H1 (cell line): Measurements from ENCODE around the gene DISP1. TPM values are rescaled to one million over a fixed set of nuclear protein-coding genes. Genes with fewer than 3 reads are reported as not detected.

Experiments
- CTCF ChIA-PET: fragments of 300-600 bp; sonication (Branson Sonifier 250); formaldehyde crosslinking; loops from one replicate; lab custom pipeline; 2021; ENCODE audit not compliant: partially characterized antibody; lab: Charles Lee
- POLR2A ChIA-PET: fragments of 300-600 bp; sonication (Branson Sonifier 250); formaldehyde crosslinking; loops from one replicate; lab custom pipeline; 2021; ENCODE audit warnings: inconsistent platforms; ENCODE audit not compliant: partially characterized antibody; lab: Charles Lee
- DNase-seq, 2 experiments: peaks; one replicate each; pipeline versions ENCODE4 v3.0.0 to v3.0.0-alpha.2; 2010 to 2022; ENCODE audit warnings: low spot score in 2 of 2, low read depth in 1 of 2, mixed read lengths in 1 of 2
- FAIRE-seq: peaks from 2 replicates; lab custom pipeline; 2011; peaks lifted over from hg19 to GRCh38; lab: Jason Lieb, UNC
- H2AFZ ChIP-seq: 2 replicates; pipeline ENCODE4 v1.8.1; 2012; ENCODE audit warnings: low read length, inconsistent platforms
- H2AK5ac ChIP-seq: 2 replicates; pipeline ENCODE4 v1.6.1; 2013; ENCODE audit warnings: low read depth, low read length
- H2BK120ac ChIP-seq: replicated peaks from 2 replicates; pipeline ENCODE3; 2013; ENCODE audit warnings: low read depth, low read length, inconsistent platforms
- H2BK12ac ChIP-seq: 2 replicates; pipeline ENCODE4 v1.6.1; 2013; ENCODE audit warnings: low read depth, low read length
- H2BK15ac ChIP-seq: 2 replicates; pipeline ENCODE4 v1.6.1; 2013; ENCODE audit warnings: low read length
- H2BK20ac ChIP-seq: 2 replicates; pipeline ENCODE4 v1.6.1; 2013; ENCODE audit warnings: low read length
- H2BK5ac ChIP-seq: 2 replicates; pipeline ENCODE4 v1.6.1; 2013; ENCODE audit warnings: low read depth, low read length
- H3K14ac ChIP-seq: 2 replicates; pipeline ENCODE4 v1.6.1; 2013; ENCODE audit warnings: inconsistent platforms; ENCODE audit not compliant: insufficient read length
- H3K18ac ChIP-seq: 2 replicates; pipeline ENCODE4 v1.6.1; 2013; ENCODE audit warnings: low read length; ENCODE audit errors: extremely low read depth
- H3K23ac ChIP-seq: 2 replicates; pipeline ENCODE4 v1.6.1; 2013; ENCODE audit warnings: inconsistent platforms; ENCODE audit not compliant: insufficient read length
- H3K23me2 ChIP-seq: 2 replicates; pipeline ENCODE4 v1.6.1; 2013; ENCODE audit warnings: low read depth, low read length
- H3K27ac ChIP-seq: 2 replicates; pipeline ENCODE4 v1.6.1; 2011; ENCODE audit warnings: low read depth, low read length, inconsistent platforms
- H3K27me3 ChIP-seq, 4 experiments: replicated peaks in 1 of 4; 1 replicate in 1 of 4; 2 replicates in 3 of 4; pipeline versions ENCODE4 v1.6.1 to v1.8.1; 2011 to 2013; ENCODE audit warnings: low read length in 3 of 4, mild to moderate bottlenecking in 3 of 4, inconsistent platforms in 2 of 4, mixed read lengths in 2 of 4, moderate library complexity in 1 of 4; ENCODE audit not compliant: control insufficient read depth in 3 of 4, insufficient read depth in 3 of 4; ENCODE audit errors: extremely low read depth in 1 of 4
- H3K36me3 ChIP-seq, 4 experiments: 2 replicates each; pipeline versions ENCODE4 v1.6.1 to v1.8.1; 2011 to 2013; ENCODE audit warnings: mild to moderate bottlenecking in 4 of 4, low read length in 3 of 4, moderate library complexity in 2 of 4, control low read depth in 1 of 4, inconsistent platforms in 1 of 4; ENCODE audit not compliant: insufficient read depth in 4 of 4, control insufficient read depth in 2 of 4
- H3K4ac ChIP-seq: replicated peaks from 2 replicates; pipeline ENCODE3; 2013; ENCODE audit warnings: low read length, low read depth, mixed read lengths, inconsistent platforms; ENCODE audit not compliant: insufficient read length
- H3K4me1 ChIP-seq, 4 experiments: replicated peaks in 1 of 4; 1 replicate in 1 of 4; 2 replicates in 3 of 4; pipeline versions ENCODE4 v1.6.1 to v1.8.1; 2011 to 2013; ENCODE audit warnings: low read length in 3 of 4, inconsistent platforms in 2 of 4, mixed read lengths in 1 of 4; ENCODE audit not compliant: insufficient read depth in 4 of 4, control insufficient read depth in 3 of 4
- H3K4me2 ChIP-seq, 2 experiments: 2 replicates each; pipeline versions ENCODE4 v1.6.1 to v1.8.1; 2011 to 2013; ENCODE audit warnings: low read depth in 2 of 2, low read length in 2 of 2, control low read depth in 1 of 2, inconsistent platforms in 1 of 2, mild to moderate bottlenecking in 1 of 2; ENCODE audit not compliant: insufficient read depth in 1 of 2
- H3K4me3 ChIP-seq, 4 experiments: fragments of 200-600, 300-600 bp in 1 of 4; sonication (generic), shearing (Covaris generic), sonication (Bioruptor Twin) in 1 of 4; 2 replicates each; pipeline versions ENCODE4 v1.5.1 to v1.8.1; 2011 to 2016; ENCODE audit warnings: low read length in 4 of 4, low read depth in 3 of 4, control low read depth in 2 of 4, inconsistent platforms in 2 of 4, mild to moderate bottlenecking in 2 of 4, mixed read lengths in 1 of 4, moderate library complexity in 1 of 4; ENCODE audit not compliant: insufficient read depth in 2 of 4; ENCODE audit errors: extremely low read depth in 1 of 4
- H3K56ac ChIP-seq: replicated peaks from 2 replicates; pipeline ENCODE3; 2013; ENCODE audit warnings: low read depth, mild to moderate bottlenecking, mixed read lengths, low read length, inconsistent platforms; ENCODE audit not compliant: insufficient read length
- H3K79me1 ChIP-seq: 2 replicates; pipeline ENCODE4 v1.6.1; 2013; ENCODE audit warnings: low read depth, low read length, control low read depth
- H3K79me2 ChIP-seq, 2 experiments: 2 replicates each; pipeline versions ENCODE4 v1.6.1 to v1.8.1; 2012 to 2013; ENCODE audit warnings: low read length in 2 of 2, mild to moderate bottlenecking in 2 of 2, inconsistent platforms in 1 of 2; ENCODE audit not compliant: insufficient read depth in 2 of 2, control insufficient read depth in 1 of 2
- H3K9ac ChIP-seq, 4 experiments: replicated peaks in 1 of 4; 1 replicate in 1 of 4; 2 replicates in 3 of 4; pipeline versions ENCODE4 v1.6.1 to v1.8.1; 2011 to 2013; ENCODE audit warnings: low read depth in 3 of 4, low read length in 3 of 4, control low read depth in 2 of 4, mild to moderate bottlenecking in 2 of 4, moderate library complexity in 2 of 4, inconsistent platforms in 1 of 4; ENCODE audit errors: extremely low read depth in 1 of 4
- H3K9me3 ChIP-seq, 2 experiments: 2 replicates each; pipeline versions ENCODE4 v1.6.1 to v1.8.1; 2012 to 2013; ENCODE audit warnings: mild to moderate bottlenecking in 2 of 2, moderate library complexity in 2 of 2, control low read depth in 1 of 2, inconsistent platforms in 1 of 2, low read depth in 1 of 2, low read length in 1 of 2, mixed read lengths in 1 of 2; ENCODE audit not compliant: insufficient read depth in 2 of 2
- H4K20me1 ChIP-seq, 2 experiments: replicated peaks in 1 of 2; 2 replicates each; pipeline versions ENCODE3 to v1.8.1; 2011 to 2013; ENCODE audit warnings: inconsistent platforms in 2 of 2, low read length in 2 of 2, mild to moderate bottlenecking in 1 of 2; ENCODE audit not compliant: insufficient read depth in 2 of 2, control insufficient read depth in 1 of 2
- H4K5ac ChIP-seq: 2 replicates; pipeline ENCODE4 v1.6.1; 2013; ENCODE audit warnings: low read length, low read depth, mixed read lengths, inconsistent platforms; ENCODE audit not compliant: insufficient read length
- H4K8ac ChIP-seq: 2 replicates; pipeline ENCODE4 v1.8.0; 2013; ENCODE audit warnings: mild to moderate bottlenecking, moderate library complexity, low read length, inconsistent platforms; ENCODE audit not compliant: insufficient read depth; ENCODE audit errors: extremely low read depth
- H4K91ac ChIP-seq: replicated peaks from 2 replicates; pipeline ENCODE3; 2013; ENCODE audit warnings: low read length, mixed read lengths, inconsistent platforms; ENCODE audit not compliant: insufficient read length
- CTCF ChIP-seq, 3 experiments: IDR thresholded peaks; 1 replicate in 2 of 3; 2 replicates in 1 of 3; pipeline versions ENCODE4 v1.5.1 to v1.6.1; 2011; ENCODE audit warnings: low read length in 3 of 3, mild to moderate bottlenecking in 3 of 3, inconsistent platforms in 2 of 3, low read depth in 1 of 3, moderate library complexity in 1 of 3; ENCODE audit not compliant: insufficient read depth in 1 of 3; ENCODE audit errors: control extremely low read depth in 1 of 3
- EGR1 ChIP-seq: IDR thresholded peaks from 2 replicates; pipeline ENCODE4 v1.6.1; 2011; ENCODE audit warnings: low read depth, low read length, borderline replicate concordance
- HDAC2 ChIP-seq, 2 experiments: fragments of 300-600 bp in 1 of 2; sonication (generic) in 1 of 2; IDR thresholded peaks; 2 replicates each; pipeline ENCODE4 v1.6.1; 2011 to 2012; ENCODE audit warnings: low read depth in 2 of 2, low read length in 2 of 2, mild to moderate bottlenecking in 2 of 2, moderate library complexity in 2 of 2, borderline replicate concordance in 1 of 2, inconsistent platforms in 1 of 2
- KDM1A ChIP-seq: fragments of 200-600, 300-600 bp; sonication (generic); IDR thresholded peaks from 2 replicates; pipeline ENCODE4 v1.7.1; 2016; ENCODE audit warnings: mild to moderate bottlenecking, low read length, borderline replicate concordance
- KDM5A ChIP-seq: fragments of 200-600 bp; IDR thresholded peaks from 2 replicates; pipeline ENCODE4 v1.7.1; 2012; ENCODE audit warnings: mild to moderate bottlenecking, low read length, inconsistent platforms, mixed read lengths
- RAD21 ChIP-seq, 2 experiments: IDR thresholded peaks in 1 of 2; conservative IDR thresholded peaks in 1 of 2; 2 replicates each; pipeline ENCODE4 v1.6.1; 2011; ENCODE audit warnings: low read depth in 2 of 2, low read length in 2 of 2, improper control_type of control experiment in 1 of 2, inconsistent platforms in 1 of 2, mild to moderate bottlenecking in 1 of 2, moderate library complexity in 1 of 2
- TAF7 ChIP-seq: optimal IDR thresholded peaks from 2 replicates; pipeline ENCODE3; 2011; ENCODE audit warnings: low read depth, mild to moderate bottlenecking, inconsistent platforms, low read length, moderate library complexity, borderline replicate concordance
- USF2 ChIP-seq: IDR thresholded peaks from 2 replicates; pipeline ENCODE4 v1.6.1; 2011; ENCODE audit warnings: low read length, improper control_type of control experiment
- WGBS, 2 experiments: shearing (Covaris generic) in 1 of 2; methylation state at CpG; one replicate each; pipeline versions ENCODE4 v1.1.6 to v1.1.7; 2013 to 2015; ENCODE audit warnings: low lambda C conversion rate in 2 of 2, mixed read lengths in 2 of 2, inconsistent platforms in 1 of 2, low coverage in 1 of 2, missing lambda C conversion rate in 1 of 2; ENCODE audit not compliant: insufficient replicate concordance in 2 of 2, insufficient coverage in 1 of 2, insufficient read length in 1 of 2; ENCODE audit errors: extremely low coverage in 1 of 2, missing lambda C conversion rate in 1 of 2; 5-methylcytosine and 5-hydroxymethylcytosine counted together
- polyA plus RNA-seq, 7 experiments: library from polyadenylated mRNA; depleted of rRNA in 3 of 7; stranded (reverse) in 5 of 7; unstranded in 2 of 7; fragments of >200 nt in 5 of 7; fragments of 200-250 nt in 2 of 7; gene quantifications; 1 replicate in 5 of 7; 2 replicates in 1 of 7; 4 replicates in 1 of 7; pipeline versions ENCODE4 v1.2.1 to v1.2.3, GENCODE V29; 2011 to 2013; ENCODE audit warnings: missing spikeins in 2 of 7, mixed read lengths in 2 of 7
- total RNA-seq: library from RNA; stranded (reverse); fragmentation: NEBNext Ultra II Directional; extraction: Animal tissue kit (Norgen Biotek cat#: 25700); gene quantifications from 2 replicates; pipeline ENCODE4 v1.2.1, GENCODE V29; 2021

Gene DISP1
- total and polyA plus RNA-seq, 2 of the 8 experiments (the other 6 are each of a cell fraction or from before 2014, with no cell fraction given), result 4.1 to 6.1 TPM

GRCh38 chr1:222769181-222769580, 45.7 kb upstream of the DISP1 start:
- FAIRE-seq, result no peak
- H2BK20ac ChIP-seq, result no peak overlapping the region
- no peak overlapping the region for H2BK15ac ChIP-seq
- no peak overlapping the region for H3K14ac ChIP-seq
- H4K8ac ChIP-seq, result no peak overlapping the region
- no peak overlapping the region for H3K4me2 ChIP-seq
- TF ChIP-seq TAF7 (no peak), RAD21 (IDR thresholded peaks at IDR 0.05 in 1 of 2, conservative IDR thresholded peaks at IDR 0.05 in 1 of 2; ENCODE audit: low read depth in 2 of 2, low read length in 2 of 2) (peak; percentile 35 to 38), KDM5A (no peak), USF2 (no peak), HDAC2 (IDR thresholded peaks at IDR 0.05; ENCODE audit: borderline replicate concordance in 1 of 2, low read depth in 2 of 2, low read length in 2 of 2) (0 out of 4 replicates have a peak, but pooled peaks of 1 of the 2 experiments have one; percentile 38), KDM1A (peak; percentile 91), CTCF (IDR thresholded peaks at IDR 0.05; ENCODE audit: control extremely low read depth in 1 of 3, insufficient read depth in 1 of 3, low read depth in 1 of 3, low read length in 3 of 3) (peak in 1 of 3 experiments; percentile 40; a peak in 1 of 4 replicates), EGR1 (no peak)
- no peak overlapping the region for H2BK120ac ChIP-seq
- H3K23ac ChIP-seq, result no peak overlapping the region
- H3K36me3 ChIP-seq, result no peaks in the 10 kb centered on the region
- H3K79me1 ChIP-seq, result no peaks in the 10 kb centered on the region
- no peak overlapping the region for H3K4me3 ChIP-seq
- no peak overlapping the region for H4K91ac ChIP-seq
- no peaks in the 10 kb centered on the region; the same call in 1 of the 2 replicates for H3K23me2 ChIP-seq
- no peaks in the 10 kb centered on the region for H4K20me1 ChIP-seq
- H3K9ac ChIP-seq, result no peak overlapping the region
- no peak overlapping the region for H2BK5ac ChIP-seq
- H2AFZ ChIP-seq, result no peak overlapping the region
- no peak for DNase-seq
- POLR2A ChIA-PET, result no interaction called here
- no peaks in the 10 kb centered on the region for H3K79me2 ChIP-seq
- no peak overlapping the region for H3K18ac ChIP-seq
- H2BK12ac ChIP-seq, result no peak overlapping the region
- WGBS, 2 experiments, result 83% methylated on average over 1 of the region's 1 CpG; no CpG with 5 or more reads in 1 of the 2 experiments
- H3K27me3 ChIP-seq, result no peaks in the 10 kb centered on the region
- CTCF ChIA-PET, result interaction anchor here (0.7 to 2.6 kb wide), 9 partner anchors 11 to 354 kb away, joined by 3 to 17 read pairs (median 3); no protein-coding TSS in a partner anchor
- H3K27ac ChIP-seq, result no peak overlapping the region
- no peak overlapping the region for H2AK5ac ChIP-seq
- H3K9me3 ChIP-seq, result peaks cover 15 to 21% of the 10 kb centered on the region in 2 experiments
- H4K5ac ChIP-seq, result no peak overlapping the region
- H3K4me1 ChIP-seq, result no peaks in the 10 kb centered on the region
- no peak overlapping the region for H3K56ac ChIP-seq
- no peak overlapping the region for H3K4ac ChIP-seq
